Small intestine (tissue), 7 donors: ENCODE measurements around the gene CHCHD10. TPM values are rescaled to one million over a fixed set of nuclear protein-coding genes. Genes with fewer than 3 reads are reported as not detected.

Experiments
- DNase-seq, 2 donors: peaks; one replicate each; pipeline versions ENCODE4 v3.0.0 to v3.0.0-alpha.2; 2013
- FAIRE-seq: peaks from 2 replicates; lab custom pipeline; 2012; peaks lifted over from hg19 to GRCh38; lab: Jason Lieb, UNC
- H3K27ac ChIP-seq, 3 donors: one replicate each; pipeline ENCODE4 v1.5.1; 2013; ENCODE audit warnings: low read length in 2 of 3, mild to moderate bottlenecking in 2 of 3, control low read depth in 1 of 3, inconsistent platforms in 1 of 3, low read depth in 1 of 3, moderate library complexity in 1 of 3
- H3K27me3 ChIP-seq, 3 donors: one replicate each; pipeline ENCODE4 v1.6.1; 2013; ENCODE audit warnings: low read length in 3 of 3, inconsistent platforms in 1 of 3; ENCODE audit not compliant: control insufficient read depth in 3 of 3, insufficient read depth in 3 of 3
- H3K36me3 ChIP-seq, 3 donors: one replicate each; pipeline ENCODE4 v1.6.1; 2013; ENCODE audit warnings: low read length in 3 of 3, inconsistent platforms in 1 of 3, low read depth in 1 of 3, mild to moderate bottlenecking in 1 of 3, moderate library complexity in 1 of 3; ENCODE audit not compliant: control insufficient read depth in 3 of 3, insufficient read depth in 2 of 3
- H3K4me1 ChIP-seq, 3 donors: one replicate each; pipeline ENCODE4 v1.6.1; 2013; ENCODE audit warnings: low read length in 2 of 3, inconsistent platforms in 1 of 3, low read depth in 1 of 3, mild to moderate bottlenecking in 1 of 3, moderate library complexity in 1 of 3; ENCODE audit not compliant: control insufficient read depth in 3 of 3, insufficient read depth in 2 of 3
- H3K4me3 ChIP-seq, 3 donors: one replicate each; pipeline ENCODE4 v1.5.1; 2013; ENCODE audit warnings: low read length in 3 of 3, control low read depth in 1 of 3, inconsistent platforms in 1 of 3, low read depth in 1 of 3, mild to moderate bottlenecking in 1 of 3, moderate library complexity in 1 of 3
- H3K9me3 ChIP-seq, 2 donors: one replicate each; pipeline ENCODE4 v1.6.1; 2013; ENCODE audit warnings: low read depth in 1 of 2, low read length in 1 of 2; ENCODE audit not compliant: control insufficient read depth in 2 of 2, insufficient read depth in 1 of 2
- WGBS, 3 donors: extraction: QIAGEN DNeasy Blood & Tissue Kit; methylation state at CpG; one replicate each; pipeline ENCODE4 v1.1.7; 2013; 5-methylcytosine and 5-hydroxymethylcytosine counted together
- polyA plus RNA-seq, 4 donors: library from polyadenylated mRNA; stranded (reverse) in 3 of 4; unstranded in 1 of 4; fragments of 200-250 nt in 3 of 4; fragments of 120-200 nt in 1 of 4; gene quantifications; one replicate each; pipeline versions ENCODE4 v1.2.1 to v1.2.3, GENCODE V29; 2013
- donor health status: healthy with polysubstance abuse.
- donor health status: control.
- donor health status: control.
- donor health status: Bipolar disorder and iron deficiency.
- donor health status: healthy.

CHCHD10 gene
- polyA plus RNA-seq, 4 donors: 53.5 to 544 (median 282) TPM

GRCh38 chr22:23791738-23792645 is 24.2 kb upstream of the CHCHD10 start:
- Histone ChIP-seq H3K9me3 (no peaks in the 10 kb centered on the region), H3K27ac (no peak overlapping the region), H3K36me3 (peaks cover 6 to 62% (median 9%) of the 10 kb centered on the region in 3 donors), H3K4me1 (peaks cover 2 to 19% (median 6%) of the 10 kb centered on the region in 3 donors), H3K27me3 (no peaks in the 10 kb centered on the region), H3K4me3 (no peak overlapping the region)
- FAIRE-seq (no peak), DNase-seq (no peak)
- 84 to 88% (median 86%) methylated on average over 25 of the region's 25 CpGs for WGBS, 3 donors

- Histone ChIP-seq H3K4me1 (peaks cover 2 to 25% (median 6%) of the 10 kb centered on the region in 3 donors), H3K27me3 (no peaks in the 10 kb centered on the region), H3K9me3 (no peaks in the 10 kb centered on the region), H3K4me3 (no peak overlapping the region), H3K36me3 (peaks cover 4 to 54% (median 6%) of the 10 kb centered on the region in 3 donors), H3K27ac (no peak overlapping the region)
- DNase-seq (no peak), FAIRE-seq (no peak)
- 73 to 83% (median 83%) methylated on average over 11 of the region's 11 CpGs for WGBS, 3 donors
These were observed 23.3 kb upstream of the CHCHD10 start for GRCh38 chr22:23790819-23791737.

- H3K4me1 ChIP-seq: peaks cover 2 to 27% (median 6%) of the 10 kb centered on the region in 3 donors
- no peaks in the 10 kb centered on the region for H3K9me3 ChIP-seq
- no peaks in the 10 kb centered on the region for H3K27me3 ChIP-seq
- FAIRE-seq (no peak), DNase-seq (no peak)
- no peak overlapping the region for H3K4me3 ChIP-seq
- WGBS, 3 donors: 76 to 83% (median 80%) methylated on average over 4 of the region's 4 CpGs
- peaks cover 2 to 42% (median 6%) of the 10 kb centered on the region in 3 donors for H3K36me3 ChIP-seq
- no peak overlapping the region for H3K27ac ChIP-seq
These were observed 21.9 kb upstream of the CHCHD10 start for GRCh38 chr22:23789638-23790037.

- Histone ChIP-seq H3K36me3 (peaks cover 0 to 36% (median 6%) of the 10 kb centered on the region in 3 donors), H3K4me1 (peaks cover 3 to 32% (median 6%) of the 10 kb centered on the region in 3 donors), H3K27ac (no peak overlapping the region), H3K9me3 (no peaks in the 10 kb centered on the region), H3K4me3 (no peak overlapping the region), H3K27me3 (no peaks in the 10 kb centered on the region)
- DNase-seq: no peak
- 53 to 71% (median 62%) methylated on average over 4 of the region's 4 CpGs for WGBS, 3 donors
- no peak for FAIRE-seq
These were observed 21.3 kb upstream of the CHCHD10 start for GRCh38 chr22:23789121-23789520.

- Histone ChIP-seq H3K9me3 (no peaks in the 10 kb centered on the region), H3K27me3 (no peaks in the 10 kb centered on the region), H3K36me3 (peaks cover 0 to 32% (median 0%) of the 10 kb centered on the region in 3 donors), H3K4me3 (peak overlapping the region; percentile 68 to 97 (median 70)), H3K4me1 (peaks cover 3 to 44% (median 6%) of the 10 kb centered on the region in 3 donors), H3K27ac (peak overlapping the region in 1 of 3 donors; percentile 79)
- WGBS, 3 donors: 46 to 56% (median 48%) methylated on average over 3 of the region's 3 CpGs
- no peak for FAIRE-seq
- no peak for DNase-seq
These were observed 20.1 kb upstream of the CHCHD10 start for GRCh38 chr22:23787910-23788309.

GRCh38 chr22:23787600-23787896 is 19.8 kb upstream of the CHCHD10 start:
- H3K27ac ChIP-seq: peak overlapping the region in 2 of 3 donors; percentile 59 to 79
- no peaks in the 10 kb centered on the region for H3K27me3 ChIP-seq
- peaks cover 3 to 48% (median 6%) of the 10 kb centered on the region in 3 donors for H3K4me1 ChIP-seq
- DNase-seq (no peak), FAIRE-seq (no peak)
- H3K4me3 ChIP-seq: peak overlapping the region; percentile 68 to 97 (median 70)
- peaks cover 0 to 29% (median 0%) of the 10 kb centered on the region in 3 donors for H3K36me3 ChIP-seq
- H3K9me3 ChIP-seq: no peaks in the 10 kb centered on the region
- WGBS, 3 donors: 0 to 2% (median 0%) methylated on average over 5 of the region's 5 CpGs

GRCh38 chr22:23786752-23787599 is 19.2 kb upstream of the CHCHD10 start, which contains the start of gene SMARCB1:
Gene SMARCB1 (plus strand): TSS chr22:23786966. CDS start chr22:23787170, 204 bp downstream.
- Histone ChIP-seq H3K4me1 (peaks cover 3 to 54% (median 6%) of the 10 kb centered on the region in 3 donors), H3K4me3 (peak within 1 kb of the TSS; percentile 68 to 97 (median 70)), H3K27ac (peak within 1 kb of the TSS; percentile 95 to 100 (median 99)), H3K9me3 (no peaks in the 10 kb centered on the region), H3K27me3 (no peaks in the 10 kb centered on the region), H3K36me3 (peaks cover 0 to 23% (median 0%) of the 10 kb centered on the region in 3 donors)
- FAIRE-seq: no peak
- 0 to 1% (median 0%) methylated on average over 73 to 97 of the region's 97 CpGs for WGBS, 3 donors
- DNase-seq: peak; percentile 89 to 98
